Glomerular visceral epithelial cell (primary cell): Measurements from ENCODE around the gene PFN3.
"Not testable (repeated sequence)": the region's sequence is repeated elsewhere in the genome, so short reads cannot be mapped to it uniquely, and the experiment has no call there.

Experiments
- DNase-seq: peaks from one replicate; pipeline ENCODE4 v3.0.0-alpha.2; 2016; ENCODE audit errors: extremely low spot score

Gene PFN3

GRCh38 chr5:177425801-177426565 lies 25.5 kb upstream of the PFN3 start:
- peak; percentile 100 for DNase-seq

GRCh38 chr5:177425196-177425800 lies 24.8 kb upstream of the PFN3 start:
- DNase-seq: no peak

- DNase-seq: no peak
Measured at GRCh38 chr5:177423671-177424070, 23.2 kb upstream of the PFN3 start.

- no peak for DNase-seq
Measured at GRCh38 chr5:177421062-177421798, 20.8 kb upstream of the PFN3 start.

- DNase-seq: not testable (repeated sequence)
Measured at GRCh38 chr5:177420472-177420871, 20.0 kb upstream of the PFN3 start.

- DNase-seq: peak; percentile 28
Measured at GRCh38 chr5:177419046-177419445, 18.6 kb upstream of the PFN3 start.

- DNase-seq: not testable (repeated sequence)
Measured at GRCh38 chr5:177417081-177417480, 16.6 kb upstream of the PFN3 start.

- DNase-seq: no peak
Measured at GRCh38 chr5:177414481-177414880, 14.0 kb upstream of the PFN3 start.

- no peak for DNase-seq
Measured at GRCh38 chr5:177412603-177413233, 12.3 kb upstream of the PFN3 start.

- DNase-seq: no peak
Measured at GRCh38 chr5:177410575-177410974, 10.1 kb upstream of the PFN3 start.

GRCh38 chr5:177409043-177409801 lies 8.8 kb upstream of the PFN3 start, which contains the start of gene F12:
Gene F12 (minus strand): TSS chr5:177409564. CDS start chr5:177409527, 37 bp downstream.
- no peak for DNase-seq

- DNase-seq: no peak
Measured at GRCh38 chr5:177405805-177406204, 5.3 kb upstream of the PFN3 start.

GRCh38 chr5:177405312-177405711 lies 4.9 kb upstream of the PFN3 start:
- DNase-seq: no peak

- no peak for DNase-seq
Measured at GRCh38 chr5:177404641-177405179, 4.2 kb upstream of the PFN3 start.

- peak; percentile 86 for DNase-seq
Measured at GRCh38 chr5:177403792-177404640, 3.6 kb upstream of the PFN3 start.

GRCh38 chr5:177403102-177403791 lies 2.8 kb upstream of the PFN3 start:
- peak; percentile 20 for DNase-seq

- peak; percentile 75 for DNase-seq
Measured at GRCh38 chr5:177402271-177403043, 2.0 kb upstream of the PFN3 start.

GRCh38 chr5:177397875-177398390 lies 2.5 kb downstream of the PFN3 start:
- no peak for DNase-seq

GRCh38 chr5:177396807-177397206 lies 3.7 kb downstream of the PFN3 start:
- DNase-seq: no peak
